ENCODE measurements around the gene DGKG.

The DGKG gene

GRCh38 chr3:186359078-186359477 is 3.0 kb downstream of the DGKG start:
- DNase-seq (ENCODE audit: low spot score), result no peak
- no peaks in the 10 kb centered on the region for H3K4me1 Mint-ChIP-seq (ENCODE audit: low read depth)
- no peak overlapping the region for H3K27ac Mint-ChIP-seq
- no peaks in the 10 kb centered on the region for H3K36me3 Mint-ChIP-seq (ENCODE audit: low read depth)
- no peak overlapping the region for H3K4me3 Mint-ChIP-seq
- H3K27me3 Mint-ChIP-seq (ENCODE audit: low read depth), result peaks cover 55% of the 10 kb centered on the region
- H3K9me3 Mint-ChIP-seq, result no peaks in the 10 kb centered on the region

GRCh38 chr3:186356152-186356551 is 5.9 kb downstream of the DGKG start:
- H3K36me3 Mint-ChIP-seq (ENCODE audit: low read depth), result no peaks in the 10 kb centered on the region
- no peak overlapping the region for H3K4me3 Mint-ChIP-seq
- no peak for DNase-seq (ENCODE audit: low spot score)
- no peak overlapping the region for H3K27ac Mint-ChIP-seq
- no peaks in the 10 kb centered on the region for H3K4me1 Mint-ChIP-seq (ENCODE audit: low read depth)
- H3K27me3 Mint-ChIP-seq (ENCODE audit: low read depth), result peaks cover 37% of the 10 kb centered on the region
- no peaks in the 10 kb centered on the region for H3K9me3 Mint-ChIP-seq

GRCh38 chr3:186354100-186354499 is 7.9 kb downstream of the DGKG start:
- no peaks in the 10 kb centered on the region for H3K36me3 Mint-ChIP-seq (ENCODE audit: low read depth)

GRCh38 chr3:186352369-186352768 is 9.7 kb downstream of the DGKG start:
- Mint-ChIP-seq H3K36me3 (ENCODE audit: low read depth) (no peaks in the 10 kb centered on the region), H3K4me1 (ENCODE audit: low read depth) (no peaks in the 10 kb centered on the region), H3K4me3 (no peak overlapping the region), H3K9me3 (no peaks in the 10 kb centered on the region), H3K27ac (no peak overlapping the region), H3K27me3 (ENCODE audit: low read depth) (peaks cover 17% of the 10 kb centered on the region)
- no peak for DNase-seq (ENCODE audit: low spot score)

More at GRCh38 chr3:186354100-186354499, 7.9 kb downstream of the DGKG start:
- DNase-seq (ENCODE audit: low spot score), result no peak
- no peak overlapping the region for H3K27ac Mint-ChIP-seq
- H3K4me1 Mint-ChIP-seq (ENCODE audit: low read depth), result no peaks in the 10 kb centered on the region
- no peaks in the 10 kb centered on the region for H3K9me3 Mint-ChIP-seq
- no peak overlapping the region for H3K4me3 Mint-ChIP-seq
- peaks cover 27% of the 10 kb centered on the region for H3K27me3 Mint-ChIP-seq (ENCODE audit: low read depth)

- Mint-ChIP-seq H3K9me3 (no peaks in the 10 kb centered on the region), H3K27ac (no peak overlapping the region), H3K4me1 (ENCODE audit: low read depth) (peaks cover 5% of the 10 kb centered on the region), H3K36me3 (ENCODE audit: low read depth) (no peaks in the 10 kb centered on the region), H3K27me3 (ENCODE audit: low read depth) (peaks cover 13% of the 10 kb centered on the region), H3K4me3 (no peak overlapping the region)
- no peak for DNase-seq (ENCODE audit: low spot score)
Observed at GRCh38 chr3:186342197-186342596, 19.8 kb downstream of the DGKG start.

- peaks cover 5% of the 10 kb centered on the region for H3K4me1 Mint-ChIP-seq (ENCODE audit: low read depth)
- H3K4me3 Mint-ChIP-seq, result no peak overlapping the region
- H3K9me3 Mint-ChIP-seq, result no peaks in the 10 kb centered on the region
- H3K27me3 Mint-ChIP-seq (ENCODE audit: low read depth), result peaks cover 18% of the 10 kb centered on the region
- H3K36me3 Mint-ChIP-seq (ENCODE audit: low read depth), result no peaks in the 10 kb centered on the region
- no peak for DNase-seq (ENCODE audit: low spot score)
- H3K27ac Mint-ChIP-seq, result no peak overlapping the region
Observed at GRCh38 chr3:186340204-186340603, 21.8 kb downstream of the DGKG start.

- Mint-ChIP-seq H3K27ac (no peak overlapping the region), H3K9me3 (no peaks in the 10 kb centered on the region), H3K4me1 (ENCODE audit: low read depth) (peaks cover 5% of the 10 kb centered on the region), H3K27me3 (ENCODE audit: low read depth) (peaks cover 14% of the 10 kb centered on the region), H3K4me3 (no peak overlapping the region), H3K36me3 (ENCODE audit: low read depth) (no peaks in the 10 kb centered on the region)
- no peak for DNase-seq (ENCODE audit: low spot score)
Observed at GRCh38 chr3:186339180-186339918, 22.7 kb downstream of the DGKG start.

GRCh38 chr3:186333256-186333655 is 28.8 kb downstream of the DGKG start:
- no peaks in the 10 kb centered on the region for H3K4me1 Mint-ChIP-seq (ENCODE audit: low read depth)
- H3K27me3 Mint-ChIP-seq (ENCODE audit: low read depth), result peaks cover 11% of the 10 kb centered on the region
- H3K27ac Mint-ChIP-seq, result no peak overlapping the region
- H3K36me3 Mint-ChIP-seq (ENCODE audit: low read depth), result no peaks in the 10 kb centered on the region
- H3K9me3 Mint-ChIP-seq, result no peaks in the 10 kb centered on the region
- no peak for DNase-seq (ENCODE audit: low spot score)
- H3K4me3 Mint-ChIP-seq, result no peak overlapping the region

GRCh38 chr3:186330772-186331460 is 31.1 kb downstream of the DGKG start:
- Mint-ChIP-seq H3K27me3 (ENCODE audit: low read depth) (peaks cover 9% of the 10 kb centered on the region), H3K36me3 (ENCODE audit: low read depth) (no peaks in the 10 kb centered on the region), H3K4me1 (ENCODE audit: low read depth) (no peaks in the 10 kb centered on the region), H3K9me3 (no peaks in the 10 kb centered on the region), H3K27ac (no peak overlapping the region), H3K4me3 (no peak overlapping the region)
- no peak for DNase-seq (ENCODE audit: low spot score)

GRCh38 chr3:186329589-186329988 is 32.4 kb downstream of the DGKG start:
- no peak overlapping the region for H3K27ac Mint-ChIP-seq
- no peak for DNase-seq (ENCODE audit: low spot score)
- no peaks in the 10 kb centered on the region for H3K4me1 Mint-ChIP-seq (ENCODE audit: low read depth)
- no peaks in the 10 kb centered on the region for H3K36me3 Mint-ChIP-seq (ENCODE audit: low read depth)
- peaks cover 11% of the 10 kb centered on the region for H3K27me3 Mint-ChIP-seq (ENCODE audit: low read depth)
- H3K4me3 Mint-ChIP-seq, result no peak overlapping the region
- no peaks in the 10 kb centered on the region for H3K9me3 Mint-ChIP-seq

GRCh38 chr3:186327912-186328487 is 34.0 kb downstream of the DGKG start:
- no peak for DNase-seq (ENCODE audit: low spot score)
- no peak overlapping the region for H3K27ac Mint-ChIP-seq

GRCh38 chr3:186322761-186323160 is 39.3 kb downstream of the DGKG start:
- Mint-ChIP-seq H3K9me3 (no peaks in the 10 kb centered on the region), H3K4me1 (ENCODE audit: low read depth) (no peaks in the 10 kb centered on the region), H3K27ac (no peak overlapping the region), H3K4me3 (no peak overlapping the region), H3K27me3 (ENCODE audit: low read depth) (peaks cover 6% of the 10 kb centered on the region), H3K36me3 (ENCODE audit: low read depth) (no peaks in the 10 kb centered on the region)
- DNase-seq (ENCODE audit: low spot score), result no peak

More at GRCh38 chr3:186327912-186328487, 34.0 kb downstream of the DGKG start:
- no peaks in the 10 kb centered on the region for H3K9me3 Mint-ChIP-seq
- H3K27me3 Mint-ChIP-seq (ENCODE audit: low read depth), result peaks cover 11% of the 10 kb centered on the region
- H3K4me3 Mint-ChIP-seq, result no peak overlapping the region
- no peaks in the 10 kb centered on the region for H3K4me1 Mint-ChIP-seq (ENCODE audit: low read depth)
- H3K36me3 Mint-ChIP-seq (ENCODE audit: low read depth), result no peaks in the 10 kb centered on the region

GRCh38 chr3:186321746-186322145 is 40.3 kb downstream of the DGKG start:
- Mint-ChIP-seq H3K4me1 (ENCODE audit: low read depth) (no peaks in the 10 kb centered on the region), H3K9me3 (no peaks in the 10 kb centered on the region), H3K27me3 (ENCODE audit: low read depth) (peaks cover 6% of the 10 kb centered on the region), H3K27ac (no peak overlapping the region), H3K36me3 (ENCODE audit: low read depth) (no peaks in the 10 kb centered on the region), H3K4me3 (no peak overlapping the region)
- DNase-seq (ENCODE audit: low spot score), result no peak

GRCh38 chr3:186320862-186321568 is 41.0 kb downstream of the DGKG start:
- Mint-ChIP-seq H3K4me3 (no peak overlapping the region), H3K4me1 (ENCODE audit: low read depth) (no peaks in the 10 kb centered on the region), H3K36me3 (ENCODE audit: low read depth) (no peaks in the 10 kb centered on the region), H3K27ac (no peak overlapping the region), H3K9me3 (no peaks in the 10 kb centered on the region), H3K27me3 (ENCODE audit: low read depth) (peaks cover 3% of the 10 kb centered on the region)
- no peak for DNase-seq (ENCODE audit: low spot score)

Measured in T-helper 2 cell treated with Interferon-gamma antibody and Interleukin-4, amounts not matched to agents 5 μg/mL and 100 μg/mL, for 36 hours (primary cell).